ENCODE data around the gene USP15.
A peak's percentile ranks its signal among the peaks of the same experiment; 100 is the strongest.

USP15 gene

DNA sequence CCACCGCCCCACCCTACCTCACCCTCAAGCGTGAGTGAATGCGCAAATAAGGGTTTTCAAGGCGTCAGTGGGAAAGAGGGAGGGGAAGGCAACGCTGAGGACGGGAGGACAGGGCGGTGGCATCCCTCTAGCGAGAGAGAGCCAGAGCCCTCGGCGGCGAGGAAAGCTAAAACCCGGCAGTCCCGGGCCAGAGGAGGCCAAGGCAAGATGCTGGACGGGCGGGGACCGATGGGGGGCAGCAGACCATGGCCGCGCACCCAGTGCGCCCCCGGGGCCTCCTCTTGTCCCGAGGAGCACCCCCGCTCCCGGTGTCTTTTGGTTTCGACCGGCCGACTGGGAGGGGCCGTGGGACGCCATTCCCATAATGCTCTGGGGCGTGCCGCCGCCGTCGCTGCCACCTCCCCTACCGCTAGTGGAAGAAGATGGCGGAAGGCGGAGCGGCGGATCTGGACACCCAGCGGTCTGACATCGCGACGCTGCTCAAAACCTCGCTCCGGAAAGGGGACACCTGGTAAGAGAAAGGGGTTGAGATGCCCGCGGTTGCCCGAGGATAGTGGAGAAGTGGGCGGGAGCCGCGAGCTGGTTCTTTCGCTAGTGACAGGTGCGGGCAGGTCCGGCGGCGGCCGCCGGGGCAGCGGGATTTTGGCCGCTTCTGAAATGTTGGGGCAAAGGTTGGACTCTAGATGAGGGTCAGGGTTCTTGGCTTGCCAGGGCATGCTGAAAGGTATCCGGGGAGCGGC, at the start of gene USP15:
Gene USP15 (plus strand): TSS at position 412 of the 740 bp plus-strand sequence. CDS start 11 bp downstream, at position 423.
- peak; percentile 94 for DNase-seq

DNA sequence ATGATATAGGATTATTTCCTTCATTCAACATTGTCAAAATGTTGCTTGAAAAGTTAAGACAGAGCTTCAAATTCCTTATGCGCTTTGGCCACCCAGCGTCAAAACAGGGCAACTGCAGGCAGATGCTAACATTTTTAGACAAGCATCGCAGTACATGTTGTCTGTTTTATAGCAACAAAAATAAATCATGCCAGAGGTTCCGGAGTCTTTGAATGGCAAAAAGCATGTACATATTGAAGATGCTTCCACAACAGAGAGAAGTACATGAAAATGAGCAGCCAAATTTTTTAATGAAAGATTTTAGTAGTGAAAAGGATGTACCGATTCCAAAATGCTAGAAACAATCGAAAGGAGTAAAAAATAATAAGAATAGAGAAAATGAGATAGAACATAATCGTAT, 49.8 kb upstream of the USP15 start:
- DNase-seq = peak; percentile 37

DNA sequence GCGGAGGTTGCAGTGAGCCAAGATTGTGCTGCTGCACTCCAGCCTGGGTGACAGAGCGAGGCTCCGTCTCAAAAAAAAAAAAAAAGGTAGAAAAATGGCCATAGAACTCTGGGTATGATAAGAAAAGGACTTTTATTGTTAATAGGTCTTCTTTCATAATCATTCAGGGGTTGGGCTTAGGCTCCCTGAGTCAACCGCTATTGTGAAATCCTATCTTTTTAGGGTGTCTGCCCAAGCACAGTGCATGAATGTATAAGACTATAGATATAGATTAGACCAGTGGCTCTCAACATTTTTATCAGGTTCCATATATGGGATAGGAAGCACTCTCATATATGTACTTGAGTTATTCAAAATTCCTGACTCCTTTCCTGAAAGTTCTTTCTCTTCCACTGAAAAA, 48.7 kb upstream of the USP15 start:
- DNase-seq = no peak

DNA sequence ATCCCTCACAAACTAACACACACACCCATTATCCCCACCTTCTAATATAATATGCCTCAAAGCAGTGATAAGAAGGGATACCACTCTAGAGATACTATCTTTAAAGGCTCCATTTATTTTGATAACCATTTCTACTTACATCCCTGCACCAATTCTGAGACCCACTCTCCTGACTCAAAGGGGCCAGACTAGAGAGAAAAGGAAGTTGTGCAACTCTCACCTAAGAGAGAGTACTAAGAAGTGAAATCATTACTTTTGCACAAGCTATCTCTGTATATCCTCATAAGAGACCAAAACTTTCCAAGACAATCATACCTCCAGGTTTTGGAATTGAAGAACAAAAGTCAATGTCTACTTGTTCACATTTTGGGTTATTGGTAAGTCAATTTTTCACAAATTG, 45.4 kb upstream of the USP15 start:
- no peak for DNase-seq

DNA sequence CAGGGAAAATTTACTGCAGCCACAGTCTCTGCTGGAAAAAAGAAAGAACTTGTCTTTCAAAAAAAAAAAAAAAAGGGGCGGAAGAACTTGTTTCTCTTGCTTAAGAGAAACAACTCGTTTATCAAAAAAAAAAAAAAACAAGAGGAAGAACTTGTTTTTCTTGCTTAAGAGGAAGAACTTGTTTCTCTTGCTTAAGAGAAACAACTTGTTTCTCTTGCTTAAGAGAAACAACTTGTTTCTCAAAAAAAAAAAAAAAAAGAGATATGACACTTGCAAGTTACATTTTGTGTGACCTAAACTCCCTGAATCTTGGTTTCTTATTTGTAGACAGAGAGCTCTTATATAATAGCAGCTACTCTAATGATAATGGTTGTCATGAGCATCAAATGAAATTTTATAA, 44.7 kb upstream of the USP15 start:
- no peak for DNase-seq

DNA sequence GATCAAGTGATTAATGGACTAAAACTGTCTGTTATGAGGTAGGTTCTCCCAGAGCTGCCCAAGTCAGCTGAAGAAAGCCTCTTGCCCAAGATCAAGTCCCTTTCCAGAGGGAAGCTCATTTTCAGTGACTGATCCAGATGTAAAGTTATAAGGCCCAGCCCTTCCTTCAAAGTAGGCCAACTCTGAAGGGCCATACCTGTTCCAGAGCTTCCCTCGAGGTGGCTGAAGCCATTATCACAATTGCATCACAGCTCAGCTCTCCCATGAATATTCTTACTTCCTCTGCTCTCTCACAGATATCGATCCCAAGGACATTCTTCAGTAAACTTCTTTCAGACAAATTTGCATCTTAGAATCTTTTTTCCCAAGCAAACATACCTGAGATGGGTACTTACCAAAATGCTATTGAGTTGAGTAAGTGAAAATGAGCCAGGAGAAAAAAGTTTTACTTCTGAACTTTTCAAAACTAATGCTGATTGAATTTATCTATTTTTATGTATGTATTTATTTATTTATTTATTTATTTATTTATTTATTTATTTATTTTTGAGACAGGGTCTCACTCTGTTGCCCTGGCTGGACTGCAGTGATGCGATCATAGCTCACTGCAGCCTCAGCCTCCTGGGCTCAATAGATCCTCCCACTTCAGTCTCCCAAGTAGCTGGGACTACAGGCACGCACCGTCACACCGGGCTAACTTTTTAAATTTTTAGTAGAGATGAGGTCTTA, 42.6 kb upstream of the USP15 start:
- no peak for DNase-seq

DNA sequence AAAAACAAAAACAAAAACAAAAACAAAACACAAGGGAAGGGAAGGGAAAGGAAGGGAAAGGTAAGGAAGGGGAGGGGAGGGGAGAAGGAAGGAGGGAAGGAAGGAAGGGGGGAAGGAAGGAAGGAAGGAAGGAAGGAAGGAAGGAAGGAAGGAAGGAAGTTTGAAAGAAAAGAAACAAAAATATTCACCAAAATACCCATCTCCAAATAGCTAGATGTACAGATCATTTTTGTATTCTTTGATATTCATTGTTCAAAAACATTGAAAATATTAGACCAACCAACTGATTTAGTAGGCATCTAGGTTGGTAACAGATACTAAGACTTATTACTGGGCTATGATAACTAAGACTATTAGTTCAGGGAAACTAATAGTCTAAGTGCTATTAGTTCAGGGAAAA, 39.1 kb upstream of the USP15 start:
- no peak for DNase-seq

DNA sequence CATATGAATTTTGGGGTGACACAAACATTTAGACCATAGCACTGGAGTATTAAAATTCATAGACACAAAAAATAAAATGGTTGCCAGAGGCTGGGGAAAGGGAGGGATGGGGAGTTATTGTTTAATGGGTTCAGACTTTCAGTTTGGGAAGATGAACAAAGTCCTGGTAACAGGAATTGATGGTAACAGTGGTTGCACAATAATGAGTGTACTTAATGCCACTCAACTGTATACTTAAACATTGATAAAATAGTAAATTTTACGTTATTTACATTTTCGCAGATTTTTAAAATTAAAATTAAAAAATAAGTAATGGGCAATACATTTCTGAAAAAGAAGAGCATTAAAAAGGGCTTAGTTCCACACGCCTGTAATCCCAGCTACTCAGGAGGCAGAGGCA, 35.6 kb upstream of the USP15 start:
- no peak for DNase-seq

DNA sequence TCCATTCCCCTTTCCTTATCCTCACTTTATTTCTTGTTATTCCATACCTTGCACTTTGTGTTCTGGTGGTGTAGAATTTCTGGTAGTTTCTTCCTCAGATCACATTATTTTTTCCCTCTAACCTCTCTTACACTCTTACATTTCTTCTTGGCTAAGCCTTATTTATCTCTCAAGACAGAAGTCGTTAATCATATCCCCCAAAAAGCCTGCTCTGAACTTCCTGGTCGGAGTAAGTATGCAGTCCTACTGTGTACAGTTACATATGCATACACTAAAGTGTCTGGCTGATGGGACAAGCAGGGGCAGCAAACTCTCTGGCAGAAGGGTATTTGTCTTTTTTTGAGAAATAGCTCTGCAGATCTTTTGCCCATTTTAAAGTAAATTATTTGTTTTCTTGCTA, 33.1 kb upstream of the USP15 start:
- DNase-seq = no peak

DNA sequence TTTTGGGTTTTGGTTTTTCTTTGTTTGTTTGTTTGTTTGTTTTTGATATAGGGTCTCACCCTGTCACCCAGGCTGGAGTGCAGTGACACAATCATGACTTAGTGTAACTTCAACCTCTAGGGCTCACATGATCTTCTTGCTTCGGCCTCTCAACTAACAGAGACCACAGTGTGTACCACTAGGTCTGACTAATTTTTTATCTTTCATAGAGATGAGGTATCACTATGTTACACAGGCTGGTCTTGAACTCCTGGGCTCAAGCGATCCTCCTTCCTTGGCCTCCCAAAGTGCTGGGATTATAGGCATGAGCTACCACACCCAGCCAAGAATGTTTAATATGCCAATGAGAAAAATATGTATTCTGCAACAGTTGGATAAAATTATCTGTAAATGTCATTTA, 29.6 kb upstream of the USP15 start:
- no peak for DNase-seq

DNA sequence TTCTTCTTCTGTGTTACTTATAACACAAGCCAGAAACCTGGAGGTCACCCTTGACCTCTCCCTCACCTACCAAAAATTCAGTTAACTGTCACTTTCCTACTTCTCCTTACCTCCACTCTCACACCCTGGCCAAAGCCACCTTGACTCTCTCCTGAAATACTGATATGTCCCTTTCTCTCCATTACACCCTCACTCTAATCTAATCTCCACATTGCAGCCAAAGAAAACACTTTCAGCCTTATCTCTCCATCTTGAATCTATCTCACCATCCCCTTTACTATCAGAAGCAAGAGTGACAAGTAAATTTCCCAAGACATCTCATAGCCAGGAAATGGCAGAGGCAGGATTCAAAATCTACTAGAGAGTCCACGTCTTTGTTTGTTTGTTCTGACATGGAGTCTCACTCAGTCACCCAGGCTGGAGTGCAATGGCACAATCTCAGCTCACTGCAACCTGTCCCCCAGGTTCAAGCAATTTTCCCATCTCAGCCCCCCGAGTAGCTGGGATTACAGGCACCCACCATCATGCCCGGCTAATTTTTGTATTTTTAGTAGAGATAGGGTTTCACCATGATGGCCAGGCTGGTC, 28.0 kb upstream of the USP15 start:
- no peak for DNase-seq

DNA sequence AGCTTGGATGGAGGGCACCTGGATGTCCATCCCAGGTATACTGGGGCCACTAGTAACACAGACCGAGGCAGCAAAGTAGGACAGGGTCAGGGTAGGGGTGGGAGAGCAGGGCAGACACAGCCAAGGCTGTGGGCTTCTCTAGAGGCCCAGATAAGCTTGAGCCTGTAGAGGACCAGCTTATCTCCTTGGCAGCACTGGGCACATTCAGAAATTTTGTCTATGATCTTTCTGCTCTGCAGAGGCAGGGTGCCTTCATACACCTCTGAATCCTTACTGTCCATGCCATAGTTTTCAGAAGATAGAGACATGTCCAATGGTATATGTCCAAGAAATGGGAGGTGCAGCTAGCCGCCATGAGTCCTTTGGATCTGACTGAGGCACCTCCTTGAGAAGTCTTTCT, 26.4 kb upstream of the USP15 start:
- DNase-seq = no peak

DNA sequence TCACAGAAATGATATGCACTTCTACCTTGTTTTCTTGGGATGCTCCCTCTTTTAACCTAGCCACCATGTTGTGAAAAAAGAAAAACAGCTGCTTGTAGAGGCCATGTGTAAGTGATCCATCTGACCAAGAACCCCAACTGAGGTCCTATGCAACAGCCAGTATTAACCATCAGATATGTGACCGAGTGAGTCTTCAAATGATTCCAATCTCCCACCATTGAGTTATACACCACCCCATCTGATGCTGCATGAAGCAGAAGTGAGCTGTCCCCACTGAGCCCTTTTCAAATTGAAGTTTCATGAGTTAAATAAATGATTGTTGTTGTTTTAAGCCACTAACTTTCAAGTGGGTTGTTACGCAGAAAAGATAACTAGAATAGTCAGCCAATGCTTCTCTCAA, 20.6 kb upstream of the USP15 start:
- DNase-seq = no peak

DNA sequence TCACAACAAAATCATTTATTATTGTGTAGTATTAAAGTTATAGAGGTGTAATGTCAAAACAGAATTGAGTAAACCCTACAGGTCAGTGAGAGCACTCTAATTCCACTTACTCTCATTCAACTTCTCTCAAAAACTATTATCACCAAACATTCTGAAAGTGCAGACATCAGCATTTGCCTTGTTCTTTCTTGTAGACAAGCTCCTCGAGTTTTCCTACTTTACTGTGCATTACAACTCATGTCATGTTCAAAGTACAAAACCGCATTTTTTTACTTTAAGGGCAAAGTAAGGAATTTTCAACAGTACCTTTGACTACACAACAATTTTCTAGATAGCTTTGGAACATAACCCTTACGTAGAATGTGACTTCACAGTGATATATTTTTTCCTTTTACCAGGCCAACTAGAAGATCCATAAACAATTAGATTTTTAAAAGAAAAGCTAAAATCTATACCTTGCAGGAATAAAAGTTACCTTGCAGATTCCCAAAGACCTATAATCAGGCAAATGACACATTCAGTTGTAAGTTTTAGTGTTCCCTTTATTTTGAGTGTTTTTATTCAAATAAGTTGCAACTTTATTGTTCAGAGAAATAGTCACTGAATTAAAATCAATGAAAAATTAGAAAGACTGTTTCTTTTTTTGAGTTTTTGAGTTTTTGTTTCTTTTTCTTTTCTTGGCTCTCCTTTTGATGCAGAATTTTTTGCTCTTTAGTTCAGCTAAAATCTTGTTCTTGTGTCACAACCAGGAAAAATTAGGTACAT, 12.7 kb upstream of the USP15 start:
- DNase-seq = no peak

DNA sequence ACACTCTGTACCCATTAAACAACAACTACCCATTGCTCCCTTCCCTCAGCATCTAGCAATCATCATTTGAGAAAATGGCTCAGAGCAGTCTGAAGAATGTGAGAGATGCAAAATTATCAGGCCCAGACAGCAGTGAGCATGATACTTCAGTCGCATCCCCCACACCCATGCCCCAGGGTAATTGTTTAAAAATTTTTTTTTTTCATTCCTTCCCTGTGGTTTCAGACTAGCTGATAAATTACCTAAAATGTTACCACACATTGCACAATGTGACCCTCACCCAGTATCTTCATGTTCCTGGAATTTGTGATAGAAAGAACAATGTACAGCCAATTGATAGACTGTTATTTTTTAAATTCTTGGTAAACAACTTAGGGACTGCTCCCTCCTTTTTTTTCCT, 11.3 kb upstream of the USP15 start:
- no peak for DNase-seq

DNA sequence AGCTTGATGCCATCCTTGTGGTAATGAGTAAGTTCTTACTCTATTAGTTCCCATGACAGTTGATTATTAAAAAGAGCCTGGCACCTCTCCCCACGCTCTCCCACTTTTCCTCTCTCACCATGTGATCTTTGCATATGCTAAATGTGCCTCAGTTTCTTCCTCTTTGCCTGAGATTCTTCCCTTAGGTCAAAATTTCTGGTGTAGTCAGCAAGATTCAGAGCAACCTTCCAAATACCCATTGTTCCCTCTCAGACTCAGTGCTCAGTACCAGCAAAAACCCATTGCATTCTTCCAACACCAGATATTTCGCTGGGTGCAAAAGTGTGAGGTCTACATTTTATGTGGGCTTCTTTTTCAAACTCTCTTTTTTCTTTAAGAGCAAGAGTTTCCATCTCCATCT, 10.8 kb upstream of the USP15 start:
- no peak for DNase-seq

DNA sequence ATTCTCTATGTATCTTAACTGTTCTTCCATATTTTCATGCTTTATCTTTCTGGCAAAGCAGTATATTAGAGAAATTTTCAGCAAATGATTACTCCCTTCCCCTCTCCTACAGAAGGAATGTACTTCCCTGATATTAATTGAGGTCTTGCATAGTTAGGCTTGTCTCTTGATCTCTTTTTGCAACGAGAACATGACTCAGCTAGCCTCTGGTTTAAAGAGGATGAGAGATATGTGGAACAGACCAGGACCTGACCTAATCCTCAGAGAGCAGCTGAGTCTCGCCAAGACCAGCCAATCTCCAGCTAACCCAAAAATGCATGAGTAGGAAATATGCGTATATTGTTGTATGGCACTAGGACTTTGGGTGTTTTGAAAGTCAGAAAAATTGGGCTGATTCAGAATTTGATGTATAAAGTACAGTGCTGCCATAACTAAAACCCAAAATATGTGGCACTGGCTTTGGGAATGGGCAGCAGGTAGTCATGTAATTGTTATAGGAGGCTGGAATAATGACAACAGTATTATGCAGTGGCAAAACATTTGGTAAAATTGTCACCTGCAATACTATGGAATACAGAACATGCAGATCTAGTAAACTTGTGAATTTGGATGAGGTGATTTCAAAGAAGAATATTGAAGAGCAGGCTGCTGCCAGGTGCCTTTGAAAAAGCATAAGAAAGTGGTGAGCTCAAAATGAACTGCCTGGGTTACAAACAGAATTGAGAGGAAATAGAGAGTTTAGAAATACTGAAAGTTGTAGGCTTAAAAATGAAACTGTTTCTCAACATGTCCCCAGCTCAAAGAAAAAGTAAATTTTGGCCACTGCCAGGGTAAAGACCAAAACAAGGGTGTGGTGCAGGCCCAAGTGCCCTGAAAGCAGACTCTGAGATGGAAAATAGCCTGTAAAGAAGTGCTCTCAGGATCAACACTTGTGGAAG, 9.3 kb upstream of the USP15 start:
- DNase-seq = no peak

DNA sequence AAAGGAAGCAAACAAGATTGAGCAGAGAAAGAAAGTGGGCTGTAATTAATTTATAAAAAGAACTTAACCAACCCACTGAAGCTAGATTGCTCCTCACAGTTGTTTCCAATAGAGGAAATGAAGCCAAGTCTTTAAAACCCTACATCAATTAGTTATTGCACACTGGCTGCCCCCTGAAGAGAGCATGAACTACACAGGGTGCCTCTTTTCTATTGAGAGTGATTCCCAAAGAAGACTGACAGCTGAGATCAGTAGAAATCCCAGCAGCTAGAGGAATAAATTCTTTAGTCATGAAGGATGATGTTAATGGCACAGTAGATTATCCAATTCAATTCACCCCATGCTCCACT, 8.6 kb upstream of the USP15 start:
- no peak for DNase-seq

DNA sequence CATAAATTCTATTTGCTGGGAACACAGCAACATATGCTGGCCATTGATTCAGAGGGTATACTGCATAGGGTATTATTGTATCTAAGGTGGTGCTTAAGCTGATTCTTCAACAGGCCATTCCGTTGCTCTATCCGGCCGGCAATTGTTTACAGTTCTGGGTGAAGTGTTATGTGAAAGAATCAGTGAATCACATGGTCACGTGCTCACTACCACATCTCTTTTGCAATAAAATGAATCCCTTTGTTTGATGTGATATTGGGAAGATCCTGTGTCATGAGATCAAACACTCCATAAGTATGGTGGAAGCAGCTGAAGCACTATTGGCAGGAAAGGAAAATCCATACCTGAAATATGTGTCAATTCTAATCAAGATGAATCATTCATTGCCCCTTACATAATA, 7.6 kb upstream of the USP15 start:
- DNase-seq = no peak

DNA sequence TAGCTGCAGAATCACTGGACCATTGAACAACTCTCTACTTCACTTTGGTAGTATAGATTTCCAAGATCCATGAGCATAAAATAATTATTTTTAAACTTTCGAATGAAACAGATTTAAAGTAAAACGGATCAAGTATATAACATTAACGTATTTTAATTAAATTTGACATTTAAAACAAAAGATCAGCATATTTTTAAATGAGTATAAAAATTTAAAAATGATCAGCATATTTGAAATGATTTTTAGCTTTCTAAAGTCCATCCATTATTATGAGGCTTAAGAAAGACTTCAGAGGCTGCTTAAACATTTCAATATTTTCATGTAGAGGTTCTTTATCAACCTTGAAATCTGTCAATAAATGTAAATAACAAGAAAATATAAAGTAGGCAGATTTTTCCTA, 5.2 kb upstream of the USP15 start:
- DNase-seq = no peak

DNA sequence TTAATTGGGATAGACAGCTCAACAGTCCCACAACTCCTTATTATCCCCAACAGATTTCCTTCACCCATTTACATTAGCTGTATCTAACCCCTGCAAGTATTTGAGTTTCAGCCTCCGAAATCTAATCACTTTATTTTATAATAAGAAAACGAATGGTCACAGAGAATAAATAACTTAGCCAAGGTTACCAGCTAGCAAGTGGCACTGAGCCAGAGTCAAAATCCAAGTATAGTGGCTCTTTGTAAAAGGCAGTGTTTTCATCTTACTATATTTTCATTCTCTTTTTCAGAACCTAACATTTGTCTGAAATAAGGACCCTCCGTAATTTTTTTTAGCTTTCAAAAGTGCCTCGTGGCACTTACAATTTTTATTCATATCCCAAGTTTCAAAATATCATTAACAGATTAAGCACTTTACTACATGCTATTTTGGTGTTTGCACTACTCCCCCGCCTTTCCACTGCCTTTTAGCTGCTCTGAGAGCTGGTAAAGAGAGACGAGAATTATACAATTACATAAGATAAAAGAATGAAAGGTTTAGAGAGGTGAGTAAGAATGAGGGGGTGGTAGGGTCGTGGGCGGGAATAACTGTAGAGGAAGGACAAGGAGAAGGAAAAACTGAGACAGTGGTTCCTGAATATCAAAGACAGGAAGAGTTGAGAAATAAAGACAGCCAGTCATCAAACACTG, 3.7 kb upstream of the USP15 start:
- DNase-seq = peak; percentile 73

DNA sequence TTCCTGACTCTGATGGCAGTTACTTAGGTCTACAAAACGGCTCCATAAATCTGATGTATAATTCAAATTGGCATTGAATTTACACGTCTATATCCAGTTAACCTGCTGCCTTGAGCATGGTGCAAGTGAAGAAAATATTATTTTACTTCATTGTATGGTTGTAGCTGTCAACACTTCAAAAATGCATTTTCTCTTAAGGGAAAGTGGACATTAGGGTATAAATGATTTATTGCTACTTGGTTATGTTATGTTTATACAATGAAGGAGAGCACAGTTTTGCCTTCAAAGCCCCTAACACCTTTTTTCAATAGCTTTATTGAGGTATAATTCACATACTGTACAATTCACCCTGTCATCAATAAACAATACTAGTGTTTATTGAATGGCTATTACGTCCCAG, 2.0 kb upstream of the USP15 start:
- DNase-seq = no peak
